Activated T-helper 17 cell treated with anti-CD3 and anti-CD28 coated beads, Interleukin-2, amount 50 U/mL, for 72 hours (primary cell): ENCODE results near the gene LOX. TPM values are rescaled to one million over a fixed set of nuclear protein-coding genes. Genes with fewer than 3 reads are reported as not detected.
A peak's percentile ranks its signal among the peaks of the same experiment; 100 is the strongest.

Experiments used
- ATAC-seq: fragments of 150-1000 bp; cut with Tn5 transposase; replicated peaks from 2 replicates; pipeline ENCODE4 v1.10.0; 2021; ENCODE audit warnings: mild to moderate bottlenecking, moderate library complexity
- H3K27ac Mint-ChIP-seq: one replicate; pipeline ENCODE4 v1.8.0; 2022; ENCODE audit warnings: mixed read lengths
- H3K27me3 Mint-ChIP-seq: one replicate; pipeline ENCODE4 v1.8.0; 2022; ENCODE audit warnings: mixed read lengths
- H3K36me3 Mint-ChIP-seq: one replicate; pipeline ENCODE4 v1.8.0; 2022; ENCODE audit warnings: low read depth, mild to moderate bottlenecking, mixed read lengths
- H3K4me1 Mint-ChIP-seq: one replicate; pipeline ENCODE4 v1.8.0; 2022; ENCODE audit warnings: mixed read lengths
- H3K4me3 Mint-ChIP-seq: one replicate; pipeline ENCODE4 v1.8.0; 2022; ENCODE audit warnings: mild to moderate bottlenecking, mixed read lengths
- H3K9me3 Mint-ChIP-seq: one replicate; pipeline ENCODE4 v1.8.0; 2022; ENCODE audit warnings: mixed read lengths
- total RNA-seq, 2 donors: library from RNA; stranded (reverse); gene quantifications; one replicate each; pipeline ENCODE4 v1.2.3, GENCODE V29; 2022

LOX gene
- total RNA-seq, 2 donors from 2014 or later: not detected

DNA sequence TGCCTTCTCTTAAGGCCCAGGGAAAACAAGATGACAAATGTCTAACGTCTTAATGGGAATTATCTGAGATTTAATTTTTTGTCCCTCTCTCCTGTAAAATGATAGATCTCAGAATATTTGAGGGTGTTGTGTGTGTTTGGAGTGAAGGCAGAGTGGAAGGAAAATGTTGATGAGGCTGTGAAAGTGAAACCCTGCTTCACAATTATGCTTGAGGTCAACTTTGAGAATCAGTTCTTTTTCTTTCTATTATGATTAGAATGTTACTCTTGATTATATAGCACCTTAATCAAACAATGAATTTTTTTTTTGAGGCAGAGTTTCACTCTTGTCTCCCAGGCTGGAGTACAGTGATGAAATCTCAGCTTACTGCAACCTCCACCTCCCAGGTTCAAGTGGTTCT, 5.5 kb upstream of the LOX start:
- peaks cover 8% of the 10 kb centered on the region for H3K27me3 Mint-ChIP-seq

DNA sequence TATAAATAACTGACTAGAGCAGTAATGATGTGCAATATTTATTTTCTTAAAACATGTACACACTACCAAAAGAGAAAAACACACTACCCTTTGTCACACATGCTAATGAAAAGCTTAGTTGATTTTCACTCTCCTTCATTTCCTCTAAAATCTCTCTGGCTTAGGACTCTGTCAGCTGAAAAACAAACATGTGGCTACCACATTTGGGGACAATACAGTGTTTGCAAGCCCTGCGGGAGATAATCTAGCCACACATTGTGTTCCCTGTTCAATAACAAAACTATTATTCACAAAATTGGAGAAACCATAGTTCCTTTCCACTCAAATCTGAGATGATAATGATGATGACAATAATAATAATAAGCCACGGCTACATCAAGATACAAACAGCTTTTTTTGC, 3.5 kb upstream of the LOX start:
- H3K27me3 Mint-ChIP-seq: peaks cover 22% of the 10 kb centered on the region
- H3K27ac Mint-ChIP-seq: no peak overlapping the region
- no peaks in the 10 kb centered on the region for H3K9me3 Mint-ChIP-seq
- H3K4me1 Mint-ChIP-seq: peaks cover 7% of the 10 kb centered on the region
- no peaks in the 10 kb centered on the region for H3K36me3 Mint-ChIP-seq
- no peak for ATAC-seq
- no peak overlapping the region for H3K4me3 Mint-ChIP-seq

More for the DNA sequence above, 5.5 kb upstream of the LOX start:
- Mint-ChIP-seq H3K9me3 (no peaks in the 10 kb centered on the region), H3K27ac (no peak overlapping the region), H3K36me3 (no peaks in the 10 kb centered on the region), H3K4me3 (no peak overlapping the region), H3K4me1 (no peaks in the 10 kb centered on the region)
- ATAC-seq: no peak

DNA sequence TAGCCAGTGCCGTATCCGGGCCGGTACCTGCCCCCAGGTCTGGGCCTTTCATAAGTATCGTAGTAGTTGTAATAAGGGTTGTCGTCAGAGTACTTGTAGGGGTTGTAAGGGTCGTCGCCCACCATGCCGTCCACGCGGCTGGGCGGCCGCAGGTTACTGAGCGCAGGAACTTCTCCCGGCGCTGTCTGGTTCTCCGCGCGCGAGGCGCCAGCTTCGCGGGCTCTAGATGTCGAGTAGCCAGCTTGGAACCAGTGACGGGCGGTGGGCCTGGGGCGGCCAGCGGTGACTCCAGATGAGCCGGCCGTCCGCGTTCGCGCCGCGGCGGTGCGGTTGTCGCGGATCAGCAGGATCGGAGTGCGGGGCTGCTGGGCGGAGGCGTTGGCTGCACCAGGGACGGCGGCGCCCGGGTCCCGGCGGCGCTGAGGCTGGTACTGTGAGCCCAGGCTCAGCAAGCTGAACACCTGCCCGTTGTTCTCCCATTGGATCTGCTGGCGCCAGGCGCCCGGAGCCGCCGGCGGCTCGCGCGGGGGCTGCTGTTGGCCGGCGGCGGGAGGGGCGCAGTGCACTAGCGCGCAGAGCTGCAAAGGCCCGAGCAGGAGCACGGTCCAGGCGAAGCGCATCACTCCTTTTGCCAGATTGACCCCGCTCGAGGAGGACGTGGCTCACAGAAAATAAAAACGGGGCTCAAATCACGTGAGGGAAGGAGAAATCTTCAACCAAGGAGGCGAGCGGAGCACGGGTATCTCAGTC, 518 bp downstream of the LOX start:
- Mint-ChIP-seq H3K27ac (no peak overlapping the region), H3K36me3 (no peaks in the 10 kb centered on the region), H3K27me3 (peaks cover 43% of the 10 kb centered on the region), H3K4me3 (peak overlapping the region; percentile 75), H3K9me3 (no peaks in the 10 kb centered on the region), H3K4me1 (peaks cover 8% of the 10 kb centered on the region)
- ATAC-seq: peak; percentile 11

DNA sequence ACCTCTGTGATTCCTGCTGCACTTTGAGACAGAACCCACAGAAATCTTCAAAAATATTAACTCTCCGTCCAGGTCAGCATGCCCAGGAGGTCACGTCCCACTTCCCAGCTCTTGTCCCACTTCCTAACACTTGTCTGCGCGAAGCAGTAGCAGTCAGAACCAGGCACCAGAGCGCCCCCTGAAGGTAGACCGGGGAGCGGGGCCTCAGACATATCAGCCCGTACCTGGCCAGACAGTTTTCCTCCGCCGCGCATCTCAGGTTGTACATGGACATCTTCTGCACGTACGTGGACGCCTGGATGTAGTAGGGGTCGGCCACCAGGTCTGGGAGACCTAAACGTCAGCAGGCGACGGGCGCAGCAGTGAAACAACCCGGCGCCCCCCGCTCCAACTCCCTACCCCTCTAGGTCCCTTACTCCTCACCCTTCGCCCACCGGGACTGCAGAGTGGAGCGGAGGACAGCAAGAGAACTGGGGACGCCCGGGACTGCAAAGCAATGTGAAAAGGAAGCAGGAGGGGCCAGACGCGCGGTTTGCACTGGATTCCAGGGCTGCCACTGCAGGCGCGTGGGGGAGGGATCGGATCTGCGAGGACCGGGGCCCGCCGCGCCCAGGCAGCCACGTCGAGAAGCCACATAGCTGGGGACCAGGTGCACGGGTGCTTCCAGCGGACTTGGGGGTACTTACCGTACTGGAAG, 1.2 kb downstream of the LOX start:
- Mint-ChIP-seq H3K36me3 (no peaks in the 10 kb centered on the region), H3K27ac (no peak overlapping the region), H3K4me3 (peak overlapping the region; percentile 75), H3K27me3 (peaks cover 43% of the 10 kb centered on the region), H3K9me3 (no peaks in the 10 kb centered on the region), H3K4me1 (peaks cover 8% of the 10 kb centered on the region)
- ATAC-seq: peak; percentile 46

DNA sequence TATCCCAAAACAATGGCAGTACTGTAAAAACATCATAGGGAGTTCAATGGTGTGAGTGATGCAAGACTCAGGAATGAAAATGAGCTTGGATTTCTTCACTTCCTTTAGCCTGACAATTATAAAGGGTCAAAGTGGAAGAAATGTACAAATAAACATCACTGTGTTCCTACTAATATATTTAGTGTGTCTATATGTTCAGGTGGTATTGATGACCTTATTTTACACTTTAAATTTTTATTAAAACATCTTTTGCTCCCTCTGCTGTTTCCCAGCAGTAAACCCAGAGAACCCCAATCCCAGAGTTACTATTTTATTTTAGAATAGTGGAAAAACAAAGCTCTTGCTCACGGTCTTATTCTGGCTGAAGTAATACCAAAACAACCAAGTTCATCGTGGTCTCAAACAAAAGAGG, 2.0 kb downstream of the LOX start:
- Mint-ChIP-seq H3K27me3 (peaks cover 43% of the 10 kb centered on the region), H3K27ac (no peak overlapping the region), H3K36me3 (no peaks in the 10 kb centered on the region), H3K9me3 (no peaks in the 10 kb centered on the region), H3K4me1 (peaks cover 8% of the 10 kb centered on the region), H3K4me3 (no peak overlapping the region)
- ATAC-seq: no peak

DNA sequence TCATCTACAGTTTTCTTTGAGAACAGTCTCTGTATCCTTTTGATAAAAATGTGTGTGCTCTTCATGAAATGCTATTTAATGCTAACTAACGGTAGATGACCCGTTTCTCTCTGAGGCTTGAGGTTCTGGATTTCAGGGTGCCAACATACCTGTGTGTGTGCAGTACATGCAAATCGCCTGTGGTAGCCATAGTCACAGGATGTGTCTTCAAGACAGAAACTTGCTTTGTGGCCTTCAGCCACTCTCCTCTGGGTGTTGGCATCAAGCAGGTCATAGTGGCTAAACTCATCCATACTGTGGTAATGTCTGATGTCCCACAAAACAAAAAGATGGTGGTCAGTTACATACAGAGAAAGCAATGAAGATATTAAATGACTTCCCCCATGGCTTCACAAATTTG, 4.2 kb downstream of the LOX start:
- Mint-ChIP-seq H3K27ac (no peak overlapping the region), H3K36me3 (no peaks in the 10 kb centered on the region), H3K4me3 (no peak overlapping the region), H3K9me3 (no peaks in the 10 kb centered on the region), H3K27me3 (peaks cover 36% of the 10 kb centered on the region), H3K4me1 (peaks cover 8% of the 10 kb centered on the region)
- ATAC-seq: no peak

DNA sequence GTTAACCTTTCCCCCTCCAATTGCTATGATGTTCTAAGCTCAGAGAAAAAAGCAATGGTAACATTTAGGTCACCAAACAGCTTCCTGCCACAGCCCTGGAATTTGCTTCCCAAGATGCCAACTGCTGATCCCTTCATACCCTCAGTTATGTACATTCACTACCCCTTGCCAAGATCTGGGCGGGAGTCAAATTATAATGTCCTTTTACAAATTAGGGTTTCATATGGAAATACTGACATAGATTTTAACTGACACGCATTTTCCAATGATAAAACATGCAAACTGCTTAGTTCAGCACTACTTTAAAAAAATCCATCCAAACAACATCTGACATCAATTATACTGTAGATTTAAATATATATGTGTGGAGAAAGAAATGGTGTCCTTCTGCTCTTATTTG, 5.0 kb downstream of the LOX start:
- peaks cover 8% of the 10 kb centered on the region for H3K4me1 Mint-ChIP-seq
- ATAC-seq: no peak
- H3K27me3 Mint-ChIP-seq: peaks cover 29% of the 10 kb centered on the region
- H3K36me3 Mint-ChIP-seq: no peaks in the 10 kb centered on the region
- H3K4me3 Mint-ChIP-seq: no peak overlapping the region
- no peaks in the 10 kb centered on the region for H3K9me3 Mint-ChIP-seq
- H3K27ac Mint-ChIP-seq: no peak overlapping the region

DNA sequence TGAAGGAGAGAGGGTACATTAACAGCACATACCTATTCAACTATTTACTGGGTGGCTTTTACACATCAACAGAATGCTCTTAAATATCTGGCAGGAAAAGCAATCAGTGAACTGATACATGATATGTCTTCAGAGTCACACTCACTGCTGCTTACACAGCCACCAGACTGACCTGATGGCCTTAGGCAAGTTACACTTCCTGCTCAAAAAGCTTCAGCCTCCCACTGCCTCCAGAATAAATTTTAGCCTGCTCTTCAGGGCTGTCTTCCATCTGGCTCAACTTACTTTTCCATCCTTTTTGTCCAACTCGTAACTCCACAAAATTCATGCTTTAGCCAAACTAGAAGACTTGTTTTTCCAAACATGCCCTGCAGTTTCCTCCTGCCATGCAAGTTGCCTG, 10.7 kb downstream of the LOX start:
- ATAC-seq: no peak
- no peak overlapping the region for H3K4me3 Mint-ChIP-seq
- no peaks in the 10 kb centered on the region for H3K4me1 Mint-ChIP-seq
- no peaks in the 10 kb centered on the region for H3K36me3 Mint-ChIP-seq
- H3K27ac Mint-ChIP-seq: no peak overlapping the region
- H3K9me3 Mint-ChIP-seq: no peaks in the 10 kb centered on the region
- H3K27me3 Mint-ChIP-seq: no peaks in the 10 kb centered on the region

DNA sequence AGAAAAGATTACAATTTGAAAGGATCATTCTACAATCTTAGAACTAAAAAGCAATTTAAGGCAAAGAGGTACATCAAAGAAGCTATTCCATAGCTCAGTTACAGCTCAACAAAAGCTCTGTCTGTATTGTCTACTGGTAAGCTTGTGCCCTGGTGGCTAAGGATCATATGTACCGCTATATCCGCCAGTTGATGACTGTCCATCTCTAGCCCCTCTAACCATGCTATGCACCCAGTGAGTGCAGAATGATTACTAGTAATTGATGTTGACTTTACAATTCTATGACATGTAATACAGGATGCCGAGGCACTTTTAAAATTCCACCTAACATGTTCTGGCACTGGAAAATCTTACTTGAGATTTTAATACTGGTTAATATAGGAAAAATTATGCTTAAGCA, 13.1 kb downstream of the LOX start:
- H3K36me3 Mint-ChIP-seq: no peaks in the 10 kb centered on the region
- H3K4me1 Mint-ChIP-seq: no peaks in the 10 kb centered on the region
- H3K9me3 Mint-ChIP-seq: no peaks in the 10 kb centered on the region
- no peak overlapping the region for H3K4me3 Mint-ChIP-seq
- no peak for ATAC-seq
- no peaks in the 10 kb centered on the region for H3K27me3 Mint-ChIP-seq
- no peak overlapping the region for H3K27ac Mint-ChIP-seq

DNA sequence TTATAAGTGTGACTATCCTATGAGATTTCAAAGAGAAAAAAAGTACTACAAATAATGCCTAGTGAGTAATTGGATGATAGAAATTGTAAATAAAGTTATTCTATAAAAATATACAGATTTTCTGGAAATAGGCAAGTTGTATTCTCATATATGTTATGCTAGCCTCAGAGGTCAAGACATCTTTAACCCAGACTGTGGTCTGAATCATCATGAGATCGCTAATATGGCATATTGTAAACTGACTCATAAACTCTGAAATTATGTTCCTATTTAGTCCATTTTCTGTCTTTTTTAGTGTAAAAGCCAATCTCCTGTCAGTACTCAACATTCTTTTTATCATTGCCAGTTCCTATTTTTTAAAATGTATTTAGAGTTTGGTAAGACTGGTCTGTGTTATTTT, 14.2 kb downstream of the LOX start:
- Mint-ChIP-seq H3K27ac (no peak overlapping the region), H3K9me3 (no peaks in the 10 kb centered on the region)
- ATAC-seq: no peak

DNA sequence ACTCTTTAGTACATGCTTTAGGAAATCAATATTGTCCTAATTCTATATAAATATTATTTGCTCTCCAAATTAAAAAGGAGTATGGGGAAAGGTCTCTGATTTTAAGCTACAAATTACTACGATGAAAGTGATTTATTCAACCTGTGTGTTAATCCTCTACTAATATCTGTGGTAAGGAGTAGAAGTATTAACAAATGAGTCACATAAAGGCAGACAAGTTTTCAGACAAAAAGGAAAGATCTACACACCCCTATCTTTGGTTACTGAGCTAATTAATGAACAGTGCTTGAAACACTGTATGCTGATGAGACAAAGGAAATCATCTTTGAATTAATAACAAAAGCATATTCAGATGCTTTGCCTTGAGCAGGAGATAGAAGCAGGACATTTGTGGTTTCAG, 15.9 kb downstream of the LOX start:
- no peak overlapping the region for H3K27ac Mint-ChIP-seq
- no peaks in the 10 kb centered on the region for H3K4me1 Mint-ChIP-seq
- no peak for ATAC-seq
- no peaks in the 10 kb centered on the region for H3K36me3 Mint-ChIP-seq
- no peaks in the 10 kb centered on the region for H3K27me3 Mint-ChIP-seq
- H3K4me3 Mint-ChIP-seq: no peak overlapping the region
- no peaks in the 10 kb centered on the region for H3K9me3 Mint-ChIP-seq

More for the DNA sequence above, 14.2 kb downstream of the LOX start:
- H3K4me3 Mint-ChIP-seq: no peak overlapping the region
- no peaks in the 10 kb centered on the region for H3K27me3 Mint-ChIP-seq
- H3K36me3 Mint-ChIP-seq: no peaks in the 10 kb centered on the region
- H3K4me1 Mint-ChIP-seq: no peaks in the 10 kb centered on the region

DNA sequence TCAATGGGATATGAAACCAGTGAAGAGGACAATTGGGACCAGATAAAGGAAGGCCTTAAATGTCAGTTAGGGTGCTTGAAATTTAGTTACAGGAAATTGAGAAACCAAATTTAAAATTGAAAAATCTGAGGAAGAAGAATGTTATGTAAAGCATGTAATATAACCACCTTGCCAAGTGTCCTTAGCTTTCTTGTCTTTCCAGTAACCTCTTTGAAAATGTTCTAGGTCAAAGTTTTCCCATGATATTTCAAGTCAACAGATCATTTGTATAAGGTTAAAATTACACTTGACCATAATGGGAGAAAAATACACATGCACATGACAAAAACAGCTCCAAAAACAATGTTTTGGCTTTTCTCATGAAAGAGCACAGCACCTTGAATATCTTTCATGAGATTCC, 21.1 kb downstream of the LOX start:
- Mint-ChIP-seq H3K4me3 (no peak overlapping the region), H3K27ac (no peak overlapping the region), H3K9me3 (no peaks in the 10 kb centered on the region), H3K4me1 (no peaks in the 10 kb centered on the region), H3K27me3 (no peaks in the 10 kb centered on the region), H3K36me3 (no peaks in the 10 kb centered on the region)
- ATAC-seq: no peak

DNA sequence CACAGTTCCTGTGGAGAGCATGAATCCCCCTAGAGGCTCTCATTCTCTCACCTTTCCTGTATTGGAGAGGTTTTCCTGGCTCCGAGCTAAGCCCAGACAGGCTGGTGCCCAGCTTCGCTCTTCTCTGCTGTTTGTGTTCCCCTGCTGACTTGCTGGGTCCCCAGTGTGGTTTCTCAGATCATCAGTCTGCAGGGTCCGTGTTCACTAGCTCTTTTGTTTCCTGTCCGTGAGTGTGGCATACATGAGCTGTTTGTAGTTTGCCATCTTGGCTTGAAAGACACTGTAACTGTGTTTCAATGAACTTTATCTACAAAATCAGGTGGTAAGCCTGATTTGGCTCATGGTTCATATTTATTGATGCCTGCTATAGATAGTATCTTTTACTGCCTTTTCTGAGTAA, 23.8 kb downstream of the LOX start:
- Mint-ChIP-seq H3K27ac (peak overlapping the region; percentile 50), H3K36me3 (peaks cover 5% of the 10 kb centered on the region), H3K4me3 (no peak overlapping the region), H3K4me1 (no peaks in the 10 kb centered on the region), H3K9me3 (no peaks in the 10 kb centered on the region), H3K27me3 (no peaks in the 10 kb centered on the region)
- ATAC-seq: no peak

DNA sequence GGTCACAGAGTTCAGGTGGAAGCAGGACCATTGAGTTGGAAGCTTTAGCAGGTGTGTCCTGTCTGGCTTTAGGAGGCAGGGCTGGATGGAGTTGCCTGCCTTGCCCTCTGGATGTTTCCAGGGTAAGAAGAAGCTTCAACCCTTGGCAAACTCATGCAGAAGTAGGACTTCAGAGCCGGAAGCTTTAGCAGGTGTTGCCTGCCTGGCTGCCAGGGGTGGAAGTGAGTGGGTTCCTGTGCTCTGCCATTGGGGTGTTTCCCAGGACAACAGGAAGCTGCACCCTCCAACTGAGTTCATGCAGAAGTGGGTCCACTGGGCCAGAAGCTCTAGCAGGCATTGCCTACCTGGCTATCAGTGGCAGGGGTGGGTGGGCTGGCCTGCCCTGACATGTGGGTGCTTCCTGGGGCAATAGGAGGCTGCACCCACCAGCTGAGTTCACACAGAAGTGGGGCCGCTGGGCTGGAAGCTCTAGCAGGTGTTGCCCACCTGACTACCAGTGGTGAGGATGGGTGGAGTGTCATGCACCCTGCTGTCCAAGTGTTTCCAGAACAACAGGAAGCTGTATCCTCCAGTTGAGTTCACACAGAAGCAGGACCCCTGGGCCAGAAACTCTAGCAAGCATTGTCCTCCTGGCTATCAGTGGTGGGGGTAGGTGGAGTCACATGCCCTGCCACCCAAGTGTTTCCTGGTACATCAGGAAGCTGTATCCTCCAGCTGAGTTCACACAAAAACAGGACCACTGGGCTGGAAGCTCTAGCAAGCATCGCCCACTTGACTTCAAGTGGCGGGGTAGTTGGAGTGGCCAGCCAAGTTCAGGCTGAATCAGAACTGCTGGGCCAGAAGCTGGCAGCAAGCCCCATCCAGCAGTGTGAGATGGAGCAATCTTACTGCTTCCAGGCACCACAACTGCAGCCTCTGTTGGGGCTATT, 24.6 kb downstream of the LOX start:
- peaks cover 12% of the 10 kb centered on the region for H3K36me3 Mint-ChIP-seq
- H3K9me3 Mint-ChIP-seq: no peaks in the 10 kb centered on the region
- no peaks in the 10 kb centered on the region for H3K4me1 Mint-ChIP-seq
- ATAC-seq: no peak
- H3K27ac Mint-ChIP-seq: no peak overlapping the region
- H3K27me3 Mint-ChIP-seq: no peaks in the 10 kb centered on the region
- H3K4me3 Mint-ChIP-seq: no peak overlapping the region
